D721Med (cell line): ENCODE results near the gene KCNIP4.

Experiments
- DNase-seq: peaks from one replicate; pipeline ENCODE4 v3.0.0; 2011; ENCODE audit warnings: low spot score; ENCODE audit not compliant: insufficient read length
- FAIRE-seq: peaks from 2 replicates; lab custom pipeline; 2011; peaks lifted over from hg19 to GRCh38; lab: Jason Lieb, UNC
- CTCF ChIP-seq: IDR thresholded peaks from 2 replicates; pipeline ENCODE4 v1.5.1; 2012; ENCODE audit warnings: mild to moderate bottlenecking, control low read depth; ENCODE audit not compliant: insufficient read depth; ENCODE audit errors: missing control alignments

The KCNIP4 gene

GRCh38 chr4:21380861-21381260 is 567.7 kb downstream of the KCNIP4 start:
- no peak for TF ChIP-seq CTCF
- FAIRE-seq (no peak), DNase-seq (no peak)

GRCh38 chr4:21377046-21377445 is 571.5 kb downstream of the KCNIP4 start:
- FAIRE-seq (no peak), DNase-seq (no peak)
- no peak for TF ChIP-seq CTCF

GRCh38 chr4:21376176-21376575 is 572.4 kb downstream of the KCNIP4 start:
- no peak for DNase-seq
- no peak for FAIRE-seq
- no peak for TF ChIP-seq CTCF

- no peak for TF ChIP-seq CTCF
- no peak for DNase-seq
- FAIRE-seq: no peak
Observed at GRCh38 chr4:21374641-21375368, 573.8 kb downstream of the KCNIP4 start.

GRCh38 chr4:21367567-21367966 is 581.0 kb downstream of the KCNIP4 start:
- no peak for FAIRE-seq
- DNase-seq: no peak
- no peak for TF ChIP-seq CTCF

GRCh38 chr4:21366840-21367239 is 581.7 kb downstream of the KCNIP4 start:
- DNase-seq (no peak), FAIRE-seq (no peak)
- no peak for TF ChIP-seq CTCF

- DNase-seq: no peak
- TF ChIP-seq CTCF: no peak
- FAIRE-seq: no peak
Observed at GRCh38 chr4:21366312-21366711, 582.3 kb downstream of the KCNIP4 start.
